Naive B cell (primary cell): ENCODE results near the gene CBY3. TPM values are rescaled to one million over a fixed set of nuclear protein-coding genes. Genes with fewer than 3 reads are reported as not detected.
"Not testable (repeated sequence)": the region's sequence is repeated elsewhere in the genome, so short reads cannot be mapped to it uniquely, and the experiment has no call there.

Experiments used
- ATAC-seq, 2 donors: fragments of 150-1000 bp; cut with Tn5 transposase; 2 replicates each; pipeline ENCODE4 v1.10.0; 2021; ENCODE audit warnings: low read depth in 2 of 2, mild to moderate bottlenecking in 2 of 2, moderate library complexity in 2 of 2
- DNase-seq: peaks from one replicate; pipeline ENCODE4 v3.0.0; 2022
- H3K27ac Mint-ChIP-seq, 6 donors: one replicate each; pipeline ENCODE4 v1.8.0; 2020 to 2022; ENCODE audit warnings: mild to moderate bottlenecking in 6 of 6, mixed read lengths in 6 of 6, moderate library complexity in 5 of 6, inconsistent platforms in 2 of 6
- H3K27me3 Mint-ChIP-seq, 3 donors: one replicate each; pipeline ENCODE4 v1.8.0; 2021 to 2022; ENCODE audit warnings: mixed read lengths in 3 of 3, mild to moderate bottlenecking in 1 of 3
- H3K36me3 Mint-ChIP-seq, 2 donors: one replicate each; pipeline ENCODE4 v1.8.0; 2020 to 2022; ENCODE audit warnings: mixed read lengths in 2 of 2, inconsistent platforms in 1 of 2, mild to moderate bottlenecking in 1 of 2
- H3K4me1 Mint-ChIP-seq, 3 donors: one replicate each; pipeline ENCODE4 v1.8.0; 2020 to 2022; ENCODE audit warnings: mixed read lengths in 3 of 3, inconsistent platforms in 1 of 3, mild to moderate bottlenecking in 1 of 3, moderate library complexity in 1 of 3
- H3K4me3 Mint-ChIP-seq, 8 donors: one replicate each; pipeline ENCODE4 v1.8.0; 2020 to 2022; ENCODE audit warnings: mild to moderate bottlenecking in 8 of 8, mixed read lengths in 8 of 8, moderate library complexity in 8 of 8, inconsistent platforms in 2 of 8
- H3K9me3 Mint-ChIP-seq, 7 donors: one replicate each; pipeline ENCODE4 v1.8.0; 2020 to 2022; ENCODE audit warnings: mixed read lengths in 7 of 7, mild to moderate bottlenecking in 5 of 7, inconsistent platforms in 2 of 7, moderate library complexity in 1 of 7
- polyA plus RNA-seq, 6 donors: library from polyadenylated mRNA; unstranded; fragments of 300-500 nt; fragmentation: Illumina TruSeq; gene quantifications; one replicate each; pipeline ENCODE4 v1.2.3, GENCODE V29; 2021; ENCODE audit warnings: low read depth in 6 of 6

Gene CBY3
- polyA plus RNA-seq, 6 donors from 2014 or later: 0.39 TPM; not detected in 5

- Mint-ChIP-seq H3K4me3 (peak overlapping the region in 7 of 8 donors; percentile 90 to 98 (median 97)), H3K4me1 (peaks cover 24 to 38% (median 31%) of the 10 kb centered on the region in 3 donors), H3K27ac (peak overlapping the region in 2 of 6 donors; percentile 95 to 96)
- H3K27me3 Mint-ChIP-seq, DNase-seq, H3K36me3 Mint-ChIP-seq, H3K9me3 Mint-ChIP-seq, ATAC-seq: not testable (repeated sequence)
Measured at GRCh38 chr5:179697543-179697942, 16.7 kb upstream of the CBY3 start.

GRCh38 chr5:179697108-179697507, 16.3 kb upstream of the CBY3 start:
- Mint-ChIP-seq H3K36me3 (no peaks in the 10 kb centered on the region), H3K4me3 (peak overlapping the region in 5 of 8 donors; percentile 12 to 97 (median 90)), H3K9me3 (no peaks in the 10 kb centered on the region), H3K27ac (peak overlapping the region in 1 of 6 donors; percentile 96), H3K27me3 (no peaks in the 10 kb centered on the region), H3K4me1 (peaks cover 19 to 34% (median 27%) of the 10 kb centered on the region in 3 donors)
- DNase-seq (no peak), ATAC-seq (no peak)

DNA sequence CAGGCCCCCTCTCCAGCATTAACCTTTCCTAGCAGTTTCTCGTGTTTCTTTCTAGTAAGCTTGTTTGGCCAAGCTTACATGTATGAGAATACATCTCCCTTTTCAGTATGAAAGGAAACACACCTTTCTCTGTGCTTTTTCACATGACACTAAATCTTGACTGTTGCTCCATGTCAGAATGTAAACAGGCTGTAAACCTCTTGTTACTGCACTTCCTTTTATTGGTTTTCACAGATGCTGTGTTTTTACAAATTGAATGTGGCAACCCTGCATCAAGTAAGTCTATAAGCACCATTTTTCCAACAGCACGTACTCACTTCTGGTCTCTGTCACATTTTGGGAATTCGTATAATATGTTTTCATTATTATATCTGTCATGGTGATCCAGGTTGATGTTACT, 15.8 kb upstream of the CBY3 start:
- peaks cover 18 to 32% (median 26%) of the 10 kb centered on the region in 3 donors for H3K4me1 Mint-ChIP-seq
- H3K4me3 Mint-ChIP-seq: peak overlapping the region in 2 of 8 donors; percentile 71 to 95
- no peaks in the 10 kb centered on the region for H3K36me3 Mint-ChIP-seq
- ATAC-seq: no peak
- H3K9me3 Mint-ChIP-seq: no peaks in the 10 kb centered on the region
- DNase-seq: no peak
- H3K27ac Mint-ChIP-seq: no peak overlapping the region
- no peaks in the 10 kb centered on the region for H3K27me3 Mint-ChIP-seq

GRCh38 chr5:179694561-179694960, 13.7 kb upstream of the CBY3 start:
- ATAC-seq (no peak), DNase-seq (no peak)
- Mint-ChIP-seq H3K27me3 (no peaks in the 10 kb centered on the region), H3K4me1 (peaks cover 8 to 21% (median 11%) of the 10 kb centered on the region in 3 donors), H3K27ac (no peak overlapping the region), H3K9me3 (no peaks in the 10 kb centered on the region), H3K4me3 (peak overlapping the region in 1 of 8 donors; percentile 10), H3K36me3 (no peaks in the 10 kb centered on the region)

- DNase-seq, H3K27ac Mint-ChIP-seq, H3K4me1 Mint-ChIP-seq, ATAC-seq, H3K27me3 Mint-ChIP-seq, H3K36me3 Mint-ChIP-seq, H3K9me3 Mint-ChIP-seq, H3K4me3 Mint-ChIP-seq: not testable (repeated sequence)
Measured at GRCh38 chr5:179689212-179689611, 8.4 kb upstream of the CBY3 start.

DNA sequence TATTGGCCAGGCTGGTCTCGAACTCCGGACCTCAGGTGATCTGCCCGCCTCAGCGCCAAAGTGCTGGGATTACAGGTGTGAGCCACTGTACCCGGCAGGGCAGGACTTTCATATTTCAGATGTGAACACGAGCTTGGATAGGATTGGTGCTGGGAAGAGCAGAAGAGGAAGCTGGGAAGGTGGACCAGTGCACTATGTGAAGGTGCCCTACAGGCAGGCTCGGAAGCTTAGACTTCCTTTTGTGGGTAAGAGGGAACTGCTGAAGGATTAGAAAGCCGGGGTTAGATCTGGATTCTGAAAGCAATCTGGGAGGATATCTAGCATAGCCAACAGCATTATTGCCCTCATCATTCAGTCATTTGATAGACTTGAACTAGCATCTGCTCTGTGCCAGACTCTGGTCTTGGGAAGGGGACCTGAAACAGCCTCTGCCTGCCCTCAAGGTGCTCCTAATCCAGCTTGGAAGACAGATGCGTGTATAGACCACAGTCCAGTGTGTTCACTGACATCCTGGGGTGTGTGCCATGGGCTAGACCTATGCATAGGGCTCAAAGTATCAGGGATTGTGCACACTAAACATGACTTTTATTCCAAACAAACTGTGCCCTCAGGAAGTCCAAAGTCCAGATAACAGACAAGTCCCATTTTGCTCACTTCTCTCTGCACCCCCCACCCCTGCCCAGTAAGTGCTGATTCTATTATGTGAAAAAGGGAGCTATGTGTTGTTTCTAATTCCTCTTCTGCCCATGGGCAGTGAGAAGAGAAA, 637 bp downstream of the CBY3 start:
- no peak for ATAC-seq
- H3K4me1 Mint-ChIP-seq: peaks cover 28 to 37% (median 29%) of the 10 kb centered on the region in 3 donors

DNA sequence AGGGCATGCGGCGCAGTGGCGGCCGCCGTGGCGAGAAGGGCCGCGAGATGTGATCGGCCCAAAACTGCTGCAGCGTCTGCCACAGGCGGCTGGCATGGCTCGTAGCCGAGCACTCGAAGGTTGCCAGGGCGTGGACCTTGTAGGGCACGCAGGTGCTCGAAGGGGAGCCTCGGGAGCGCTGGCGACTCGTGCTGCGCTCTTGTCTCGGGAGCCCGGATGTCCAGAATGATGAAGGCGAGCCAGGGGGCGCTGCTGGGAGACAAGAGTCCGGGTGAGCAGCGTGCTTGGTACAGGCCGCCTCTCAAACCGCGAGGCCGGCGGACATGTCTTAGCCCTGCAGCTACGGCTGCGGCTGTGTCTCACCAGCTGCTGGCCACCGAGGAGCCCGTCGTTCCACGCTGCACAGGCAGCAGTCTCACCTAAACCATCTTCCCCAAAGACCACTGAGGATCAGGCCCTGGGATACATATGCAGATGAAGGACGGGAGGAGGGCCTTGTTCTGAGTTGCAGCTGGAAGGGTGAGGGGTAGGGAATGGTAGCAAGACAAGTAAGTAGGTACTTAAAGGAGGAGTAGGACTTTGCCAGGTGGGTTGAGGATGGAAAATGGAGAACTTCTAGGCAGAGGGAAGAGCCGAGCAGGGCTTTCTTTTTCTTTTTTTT, 1.7 kb downstream of the CBY3 start:
- peaks cover 28 to 37% (median 34%) of the 10 kb centered on the region in 3 donors for H3K4me1 Mint-ChIP-seq
- H3K4me3 Mint-ChIP-seq: peak overlapping the region; percentile 94 to 99 (median 96)
- peaks cover 0 to 3% (median 0%) of the 10 kb centered on the region in 7 donors for H3K9me3 Mint-ChIP-seq
- DNase-seq (peak; percentile 45), ATAC-seq (peak; percentile 5 to 18)
- H3K36me3 Mint-ChIP-seq: no peaks in the 10 kb centered on the region
- peak overlapping the region in 5 of 6 donors; percentile 19 to 97 (median 67) for H3K27ac Mint-ChIP-seq
- no peaks in the 10 kb centered on the region for H3K27me3 Mint-ChIP-seq

More for the DNA sequence above, 637 bp downstream of the CBY3 start:
- DNase-seq: no peak
- H3K36me3 Mint-ChIP-seq: no peaks in the 10 kb centered on the region
- H3K27me3 Mint-ChIP-seq: no peaks in the 10 kb centered on the region
- H3K27ac Mint-ChIP-seq: peak overlapping the region in 4 of 6 donors; percentile 25 to 84 (median 50)
- H3K4me3 Mint-ChIP-seq: peak overlapping the region; percentile 72 to 97 (median 82)
- H3K9me3 Mint-ChIP-seq: peaks cover 0 to 3% (median 0%) of the 10 kb centered on the region in 7 donors

GRCh38 chr5:179678223-179679013, 2.4 kb downstream of the CBY3 start:
- peak overlapping the region; percentile 94 to 99 (median 96) for H3K4me3 Mint-ChIP-seq
- peak overlapping the region; percentile 92 to 98 (median 97) for H3K27ac Mint-ChIP-seq
- H3K36me3 Mint-ChIP-seq: no peaks in the 10 kb centered on the region
- H3K27me3 Mint-ChIP-seq: no peaks in the 10 kb centered on the region
- H3K4me1 Mint-ChIP-seq: peaks cover 28 to 37% (median 34%) of the 10 kb centered on the region in 3 donors
- ATAC-seq (peak; percentile 91 to 93), DNase-seq (peak; percentile 93)
- H3K9me3 Mint-ChIP-seq: peaks cover 0 to 3% (median 0%) of the 10 kb centered on the region in 7 donors

DNA sequence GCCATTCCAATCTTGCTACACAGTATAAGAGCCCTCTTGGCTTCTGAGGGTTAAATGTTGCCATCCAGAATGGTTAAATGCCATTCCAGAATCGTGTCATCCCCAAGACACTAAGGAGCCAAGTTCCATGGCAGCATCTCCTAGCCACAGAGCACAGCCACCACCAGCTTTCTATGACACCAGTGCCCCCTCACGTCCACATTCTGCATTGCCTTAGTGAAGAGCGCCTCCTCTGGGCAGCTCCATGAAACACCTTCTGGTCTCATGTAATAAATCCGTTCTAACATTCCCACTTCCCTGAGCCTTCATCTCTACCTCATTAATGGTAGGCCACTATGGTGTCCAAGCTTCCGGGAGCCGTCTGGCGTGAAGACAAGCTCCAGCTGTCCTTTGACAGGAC, 12.4 kb downstream of the CBY3 start:
- ATAC-seq (peak; percentile 42 to 60), DNase-seq (no peak)
- Mint-ChIP-seq H3K4me3 (peak overlapping the region in 1 of 8 donors; percentile 71), H3K4me1 (peaks cover 0 to 5% (median 0%) of the 10 kb centered on the region in 3 donors), H3K27ac (peak overlapping the region in 2 of 6 donors; percentile 10 to 63), H3K27me3 (no peaks in the 10 kb centered on the region), H3K36me3 (no peaks in the 10 kb centered on the region), H3K9me3 (no peaks in the 10 kb centered on the region)

- not testable (repeated sequence) for DNase-seq, H3K27me3 Mint-ChIP-seq, ATAC-seq
Measured at GRCh38 chr5:179661647-179662046, 19.2 kb downstream of the CBY3 start.

GRCh38 chr5:179658179-179658856, 22.5 kb downstream of the CBY3 start:
- H3K27me3 Mint-ChIP-seq, H3K36me3 Mint-ChIP-seq, H3K9me3 Mint-ChIP-seq, H3K4me1 Mint-ChIP-seq: not testable (repeated sequence)
- H3K27ac Mint-ChIP-seq: peak overlapping the region in 1 of 6 donors; percentile 30
- ATAC-seq (peak; percentile 67 to 70), DNase-seq (peak; percentile 9)
- peak overlapping the region; percentile 61 to 88 (median 76) for H3K4me3 Mint-ChIP-seq

More at GRCh38 chr5:179661647-179662046, 19.2 kb downstream of the CBY3 start:
- not testable (repeated sequence) for H3K4me1 Mint-ChIP-seq, H3K36me3 Mint-ChIP-seq, H3K9me3 Mint-ChIP-seq, H3K27ac Mint-ChIP-seq
- peak overlapping the region in 2 of 8 donors; percentile 33 to 70 for H3K4me3 Mint-ChIP-seq

DNA sequence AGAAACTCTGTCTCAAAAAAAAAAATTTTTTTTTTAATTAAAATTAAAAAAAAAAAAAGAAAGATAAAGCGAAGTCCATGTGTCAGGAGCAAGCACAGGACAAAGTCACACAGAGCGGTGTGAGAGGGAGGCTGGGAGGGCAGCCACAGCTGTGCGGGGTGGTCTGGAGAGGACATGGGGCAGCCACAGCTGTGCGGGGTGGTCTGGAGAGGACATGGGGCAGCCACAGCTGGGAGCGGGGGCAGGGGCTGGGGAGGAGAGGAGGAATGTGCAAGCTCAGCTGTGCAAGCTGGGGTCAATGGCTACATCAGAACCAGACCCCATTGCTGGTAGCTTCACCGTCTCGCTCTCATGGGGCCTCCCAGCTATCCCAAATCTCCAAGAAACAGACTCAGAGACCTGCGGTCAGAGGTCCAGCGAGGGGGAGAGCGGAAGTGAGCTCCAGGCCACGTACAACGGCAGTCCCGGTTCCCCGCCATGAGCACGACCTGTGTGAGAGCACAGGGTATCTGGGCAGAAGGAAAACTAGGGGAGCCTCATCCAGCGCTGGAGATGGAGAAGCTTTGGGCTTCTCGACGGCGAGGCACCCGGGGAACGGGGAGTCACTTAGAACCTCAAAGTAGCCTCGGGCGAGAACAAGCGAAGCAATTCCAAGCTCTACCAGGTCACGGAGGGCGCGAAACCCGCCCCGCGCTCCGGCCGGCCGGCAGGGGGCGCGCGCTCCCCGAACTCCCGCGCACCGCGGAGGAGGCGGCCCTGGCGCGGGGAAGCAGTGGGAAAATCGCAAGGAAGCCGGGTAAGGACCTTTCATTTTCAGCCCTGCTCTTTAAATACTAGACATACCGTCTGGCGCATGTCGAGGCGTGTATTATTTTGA, 23.3 kb downstream of the CBY3 start:
- not testable (repeated sequence) for H3K4me1 Mint-ChIP-seq, H3K27ac Mint-ChIP-seq, H3K27me3 Mint-ChIP-seq, H3K36me3 Mint-ChIP-seq, H3K9me3 Mint-ChIP-seq
- H3K4me3 Mint-ChIP-seq: peak overlapping the region in 4 of 8 donors; percentile 42 to 88 (median 80)
- peak; percentile 94 to 95 for ATAC-seq
- DNase-seq: peak; percentile 29
